Measurements from ENCODE around the gene TMEM245. TPM values are rescaled to one million over a fixed set of nuclear protein-coding genes. Genes with fewer than 3 reads are reported as not detected.

The TMEM245 gene
- total RNA-seq, 1 experiment from 2014 or later = 34.8 TPM

DNA sequence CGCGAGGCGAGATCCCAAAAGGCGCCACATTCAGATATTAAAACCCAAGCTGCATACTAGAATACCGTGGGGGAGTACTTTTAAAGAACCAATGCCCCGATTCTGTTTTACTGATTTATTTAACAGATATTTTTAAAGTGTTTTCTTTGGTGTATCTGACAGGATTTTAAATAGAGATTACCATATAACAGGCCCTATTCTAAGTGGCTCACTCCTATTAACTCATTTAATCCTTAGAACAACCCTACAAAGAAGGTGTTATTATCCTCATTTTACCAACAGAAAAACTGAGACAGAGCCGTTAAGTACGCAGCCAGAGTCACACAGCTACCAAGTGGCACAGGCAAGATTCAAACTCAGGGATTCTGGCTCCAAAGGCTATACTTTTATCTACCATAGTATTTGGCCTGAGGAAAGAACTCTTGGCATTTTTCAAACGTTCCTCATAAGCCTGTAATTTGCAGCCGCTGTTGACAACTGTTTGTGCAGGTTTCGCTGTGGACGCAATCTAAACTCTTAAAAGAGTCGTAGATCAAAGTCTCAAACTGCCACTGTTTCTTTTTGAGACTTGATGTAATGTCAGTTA is 550 bp upstream of the TMEM245 start:
- Histone ChIP-seq H3K4me2 (ENCODE audit: low read length) (peak overlapping the region; percentile 95), H3K36me3 (ENCODE audit: control insufficient read depth in 1 of 2, insufficient read depth in 2 of 2, low read length in 2 of 2) (no peaks in the 10 kb centered on the region), H3K27me3 (ENCODE audit: insufficient read depth, low read length) (no peaks in the 10 kb centered on the region), H3K9me2 (ENCODE audit: insufficient read depth) (no peaks in the 10 kb centered on the region), H3K4me1 (ENCODE audit: control insufficient read depth in 1 of 2, insufficient read depth in 2 of 2, low read length in 2 of 2) (peaks cover 15 to 31% of the 10 kb centered on the region in 2 experiments), H2AFZ (ENCODE audit: low read depth, low read length, poor library complexity, severe bottlenecking) (peak overlapping the region; percentile 94), H4K20me1 (ENCODE audit: insufficient read depth) (peaks cover 8% of the 10 kb centered on the region; the same call in 1 of the 2 replicates), H3K9me3 (ENCODE audit: control insufficient read depth in 1 of 2, insufficient read depth in 1 of 2, low read depth in 1 of 2, low read length in 2 of 2) (no peaks in the 10 kb centered on the region), H3K9ac (ENCODE audit: low read length) (peak overlapping the region; percentile 92), H3K27ac (ENCODE audit: low read depth, low read length) (peak overlapping the region; percentile 35; the same call in 1 of the 2 replicates), H3K79me2 (ENCODE audit: insufficient read depth, low read length) (peaks cover 44% of the 10 kb centered on the region), H3K4me3 (replicated peaks in 1 of 2; ENCODE audit: low read depth in 1 of 2, low read length in 2 of 2) (peak overlapping the region; percentile 33 to 93)
- POLR2A ChIA-PET = interaction anchor here (0.9 kb wide), 1 partner anchor 9 kb away, joined by 3 read pairs; no protein-coding TSS in a partner anchor
- intact Hi-C loops (cut with micrococcal nuclease) = no loop called here
- TSS peak; percentile 75 for BruUV-seq (replicated peaks)
- CTCF ChIA-PET = no interaction called here
- RAD21 ChIA-PET (ENCODE audit: low non-redundant PET in 1 of 2, low total read pairs in 2 of 2, uncharacterized antibody in 2 of 2, unreplicated experiment in 2 of 2) = no interaction called here
- peak; percentile 84 for TF ChIP-seq CBX3 (IDR thresholded peaks at IDR 0.05; ENCODE audit: low read depth)
- TF ChIP-seq CEBPB (IDR thresholded peaks at IDR 0.05; ENCODE audit: low read depth) = no peak
- no peak for TF ChIP-seq SRF (IDR thresholded peaks at IDR 0.05; ENCODE audit: low read depth)
- TF ChIP-seq, protein P1, sequence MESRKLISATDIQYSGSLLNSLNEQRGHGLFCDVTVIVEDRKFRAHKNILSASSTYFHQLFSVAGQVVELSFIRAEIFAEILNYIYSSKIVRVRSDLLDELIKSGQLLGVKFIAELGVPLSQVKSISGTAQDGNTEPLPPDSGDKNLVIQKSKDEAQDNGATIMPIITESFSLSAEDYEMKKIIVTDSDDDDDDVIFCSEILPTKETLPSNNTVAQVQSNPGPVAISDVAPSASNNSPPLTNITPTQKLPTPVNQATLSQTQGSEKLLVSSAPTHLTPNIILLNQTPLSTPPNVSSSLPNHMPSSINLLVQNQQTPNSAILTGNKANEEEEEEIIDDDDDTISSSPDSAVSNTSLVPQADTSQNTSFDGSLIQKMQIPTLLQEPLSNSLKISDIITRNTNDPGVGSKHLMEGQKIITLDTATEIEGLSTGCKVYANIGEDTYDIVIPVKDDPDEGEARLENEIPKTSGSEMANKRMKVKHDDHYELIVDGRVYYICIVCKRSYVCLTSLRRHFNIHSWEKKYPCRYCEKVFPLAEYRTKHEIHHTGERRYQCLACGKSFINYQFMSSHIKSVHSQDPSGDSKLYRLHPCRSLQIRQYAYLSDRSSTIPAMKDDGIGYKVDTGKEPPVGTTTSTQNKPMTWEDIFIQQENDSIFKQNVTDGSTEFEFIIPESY (IDR thresholded peaks at IDR 0.05; ENCODE audit: extremely low read depth, insufficient replicate concordance, low read length) = peak; percentile 97
- 0 out of 2 replicates have a peak, but pooled peaks have one; percentile 27 for TF ChIP-seq SIN3A (IDR thresholded peaks at IDR 0.05; ENCODE audit: low read depth)
- ATAC-seq (no peak), DNase-seq (ENCODE audit: low read depth, low spot score) (no peak)
